GM19395 (cell line): Measurements from ENCODE around the gene UBE2M.
A peak's percentile ranks its signal among the peaks of the same experiment; 100 is the strongest.
"Not testable (repeated sequence)": the region's sequence is repeated elsewhere in the genome, so short reads cannot be mapped to it uniquely, and the experiment has no call there.

Experiments
- ATAC-seq: cut with Tn5 transposase; IDR thresholded peaks from one replicate; pipeline ENCODE4 v1.9.1; 2021; ENCODE audit warnings: mild to moderate bottlenecking, moderate library complexity; ENCODE audit not compliant: unreplicated experiment

Gene UBE2M

DNA sequence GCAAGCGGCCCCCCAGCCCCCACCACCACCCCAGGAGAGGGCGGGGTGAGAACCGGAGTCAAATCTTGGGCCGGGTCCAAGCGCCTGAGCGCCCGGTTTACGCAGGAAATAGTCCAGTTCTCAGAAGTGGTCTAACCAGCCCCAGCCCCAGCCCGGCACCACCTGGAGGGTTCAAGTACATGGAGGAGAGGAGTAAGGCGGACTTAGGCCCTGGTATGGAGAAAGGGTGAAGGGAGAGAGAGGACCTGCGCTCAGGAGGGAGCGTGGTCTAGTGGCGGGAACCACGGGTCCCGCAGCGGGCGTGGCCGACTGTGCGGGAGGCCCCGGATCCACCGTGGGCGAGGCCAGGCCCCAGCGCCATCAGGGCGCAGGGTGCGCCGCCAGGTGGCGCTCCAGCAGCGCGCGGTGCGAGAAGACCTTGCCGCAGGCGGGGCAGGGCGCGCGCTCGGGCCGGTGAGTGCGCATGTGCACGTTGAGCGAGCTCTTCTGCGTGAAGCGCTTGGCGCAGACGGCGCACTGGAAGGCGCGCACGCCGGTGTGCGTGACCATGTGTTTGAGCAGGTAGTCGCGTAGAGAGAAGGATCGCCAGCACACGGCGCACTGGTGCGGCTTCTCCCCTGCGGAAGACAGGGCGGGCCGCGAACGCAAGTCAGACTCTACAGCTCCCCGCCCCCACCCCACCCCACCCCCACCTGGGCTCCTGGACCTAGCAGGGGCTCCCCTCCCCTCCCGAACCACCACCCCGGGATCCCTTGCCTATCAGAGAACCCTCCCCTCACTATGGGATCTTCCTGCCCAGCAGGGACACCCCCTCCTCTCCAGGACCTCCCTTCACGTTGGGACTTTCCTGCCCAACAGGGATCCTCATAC, 44.5 kb downstream of the UBE2M start:
- ATAC-seq: peak; percentile 64

GRCh38 chr19:58513213-58513693, 45.2 kb downstream of the UBE2M start:
- no peak for ATAC-seq

GRCh38 chr19:58511353-58512208, 46.8 kb downstream of the UBE2M start, which contains the start of gene SLC27A5:
SLC27A5 (minus strand) TSS chr19:58511992; CDS start chr19:58511955, 37 bp downstream.
- ATAC-seq: no peak

- ATAC-seq: no peak
Measured at GRCh38 chr19:58510084-58510862, 48.1 kb downstream of the UBE2M start.

- no peak for ATAC-seq
Measured at GRCh38 chr19:58509731-58510083, 48.7 kb downstream of the UBE2M start.

- ATAC-seq: not testable (repeated sequence)
Measured at GRCh38 chr19:58507602-58508223, 50.7 kb downstream of the UBE2M start.
